Astrocyte of the spinal cord (primary cell): ENCODE data around the gene SULF2.

ENCODE experiments used
- DNase-seq: peaks from one replicate; pipeline ENCODE4 v3.0.0; 2011; ENCODE audit warnings: low read depth, low spot score
- H3K4me3 ChIP-seq: 2 replicates; pipeline ENCODE4 v1.5.1; 2011; ENCODE audit warnings: low read depth, mild to moderate bottlenecking, low read length, moderate library complexity
- CTCF ChIP-seq: IDR thresholded peaks from 2 replicates; pipeline ENCODE4 v1.5.1; 2012; ENCODE audit warnings: low read depth, mild to moderate bottlenecking, low read length, inconsistent platforms
- in situ Hi-C: cut with HindIII; loops from 2 replicates; pipeline ENCODE4 v1.10.0; 2017; ENCODE audit warnings: low sequenced_read_pairs

SULF2 gene

GRCh38 chr20:47700327-47700726 lies 85.0 kb downstream of the SULF2 start:
- in situ Hi-C loops = no loop called here
- no peak for TF ChIP-seq CTCF
- no peak for DNase-seq
- no peak overlapping the region for H3K4me3 ChIP-seq

- in situ Hi-C loops = no loop called here
- no peak for DNase-seq
- no peak for TF ChIP-seq CTCF
- no peak overlapping the region for H3K4me3 ChIP-seq
These were observed 85.5 kb downstream of the SULF2 start for GRCh38 chr20:47699818-47700217.

- DNase-seq = no peak
- in situ Hi-C loops = no loop called here
- no peak overlapping the region for H3K4me3 ChIP-seq
- TF ChIP-seq CTCF = no peak
These were observed 87.1 kb downstream of the SULF2 start for GRCh38 chr20:47698142-47698541.

DNA sequence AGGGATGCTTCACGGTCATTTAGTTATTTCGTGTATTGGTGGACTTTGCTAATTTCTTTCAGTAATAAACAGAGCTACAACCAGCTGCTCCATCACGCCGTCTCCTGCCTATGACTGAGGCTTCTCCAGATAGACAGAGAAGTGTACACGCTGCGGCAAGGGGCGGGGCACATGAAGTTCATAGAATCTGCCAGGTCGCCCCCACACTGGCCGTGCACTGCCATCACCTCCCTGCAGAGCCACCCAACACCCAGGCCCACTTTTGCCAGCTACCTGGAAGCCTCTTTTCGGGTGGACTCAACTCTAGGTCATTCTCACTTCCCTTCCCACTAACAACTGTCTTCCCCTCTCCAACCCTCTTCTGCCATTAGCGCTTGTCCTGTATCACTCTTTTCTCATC lies 88.4 kb downstream of the SULF2 start:
- H3K4me3 ChIP-seq = no peak overlapping the region
- DNase-seq = no peak
- in situ Hi-C loops = no loop called here
- TF ChIP-seq CTCF = no peak

DNA sequence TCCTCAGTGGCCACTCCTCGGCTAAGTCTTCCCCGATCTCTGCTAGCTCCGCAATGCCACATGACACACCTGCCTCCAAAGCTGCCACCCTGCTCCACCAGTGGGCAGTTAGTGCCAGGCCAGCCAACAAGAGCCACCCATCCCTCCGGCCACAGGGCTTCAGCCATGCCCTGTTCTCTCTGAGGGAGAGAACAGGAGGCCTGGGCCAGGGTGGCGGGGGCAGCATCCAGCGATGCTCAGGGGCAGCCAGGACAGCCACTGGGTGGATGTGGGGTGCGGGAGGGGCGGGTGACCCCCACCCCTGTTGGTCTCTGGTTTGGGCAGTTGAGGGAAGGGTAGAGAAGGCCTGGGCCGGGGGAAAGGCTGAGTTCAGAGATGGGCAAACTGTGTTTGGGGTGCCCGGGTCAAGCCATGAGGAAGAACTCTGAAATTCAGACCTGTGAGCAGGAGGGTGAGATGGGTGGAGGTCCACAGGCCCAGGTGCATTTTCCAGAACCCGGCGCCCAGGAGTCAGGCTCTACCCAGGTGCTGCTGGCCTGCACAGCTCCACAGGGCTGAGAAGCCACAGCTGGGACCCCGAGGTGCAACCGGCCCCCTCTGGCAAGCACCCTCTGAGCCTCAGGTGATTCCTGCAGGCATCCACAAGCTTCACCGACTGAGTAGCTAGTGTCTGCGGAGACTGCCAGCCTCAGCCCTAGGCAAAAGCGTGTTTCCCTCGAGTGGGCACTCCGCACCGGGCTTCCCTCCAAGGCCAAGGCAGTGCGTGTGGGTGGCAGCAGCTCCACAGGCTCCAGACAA lies 91.1 kb downstream of the SULF2 start:
- no peak for TF ChIP-seq CTCF
- in situ Hi-C loops = no loop called here
- DNase-seq = no peak
- no peak overlapping the region for H3K4me3 ChIP-seq

- peak; percentile 65 for DNase-seq
- TF ChIP-seq CTCF = no peak
- no peak overlapping the region for H3K4me3 ChIP-seq
- in situ Hi-C loops = no loop called here
These were observed 93.7 kb downstream of the SULF2 start for GRCh38 chr20:47691625-47692024.
